ENCODE results near the gene SDK1.

DNA sequence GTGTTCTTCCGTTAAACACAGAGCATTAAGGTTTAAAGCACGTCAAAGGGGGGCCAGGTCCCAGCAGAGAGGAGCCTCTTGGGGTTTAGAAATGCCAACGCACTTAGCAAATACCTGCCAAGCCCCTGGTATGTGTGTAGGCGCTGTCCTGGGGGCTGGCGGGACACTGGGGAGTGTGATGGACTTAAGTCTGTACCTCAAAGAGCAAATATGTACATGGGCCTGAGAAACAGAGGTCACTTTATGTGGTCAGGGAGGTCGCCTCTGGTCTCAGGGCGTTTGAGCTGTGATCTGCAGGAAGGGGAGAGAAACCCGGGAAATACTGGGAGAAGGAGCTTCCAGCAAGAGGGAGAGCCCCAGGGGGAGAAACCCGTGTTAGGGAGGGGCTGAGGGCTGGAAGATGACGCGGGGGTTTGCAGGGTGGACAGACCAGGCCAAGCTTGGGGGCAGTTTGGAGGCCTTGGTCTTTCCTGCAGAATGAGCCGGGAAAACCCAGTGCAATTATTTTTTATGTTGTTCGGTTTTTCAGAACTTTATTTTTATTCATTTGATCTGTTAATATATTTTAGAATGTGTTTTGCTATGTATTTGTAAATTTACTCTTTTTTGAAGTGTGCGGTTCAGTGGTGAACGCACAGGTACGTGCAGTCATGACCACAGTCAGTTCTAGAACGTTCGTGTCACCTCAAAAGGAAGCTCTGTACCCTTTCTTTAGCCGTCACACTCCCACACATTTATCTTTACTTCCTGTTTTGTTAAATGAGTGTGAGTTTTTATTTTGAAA is 939.7 kb downstream of the SDK1 start:
- TF ChIP-seq MXD4 (CRISPR knock-in tag; IDR thresholded peaks at IDR 0.05; ENCODE audit: borderline replicate concordance), result no peak
- no peak for TF ChIP-seq CTCF (IDR thresholded peaks at IDR 0.05)
- TF ChIP-seq ATF2 (CRISPR knock-in tag; IDR thresholded peaks at IDR 0.05; ENCODE audit: borderline replicate concordance, low read depth), result no peak
- TF ChIP-seq FOXP4 (CRISPR knock-in tag; IDR thresholded peaks at IDR 0.05), result no peak
- TF ChIP-seq FOXJ3 (CRISPR knock-in tag; IDR thresholded peaks at IDR 0.05; ENCODE audit: borderline replicate concordance), result no peak
- TF ChIP-seq ATF3 (CRISPR knock-in tag; conservative IDR thresholded peaks at IDR 0.05), result no peak
- no peak for TF ChIP-seq ZNF121 (CRISPR knock-in tag; IDR thresholded peaks at IDR 0.05)
- TF ChIP-seq, protein P1, sequence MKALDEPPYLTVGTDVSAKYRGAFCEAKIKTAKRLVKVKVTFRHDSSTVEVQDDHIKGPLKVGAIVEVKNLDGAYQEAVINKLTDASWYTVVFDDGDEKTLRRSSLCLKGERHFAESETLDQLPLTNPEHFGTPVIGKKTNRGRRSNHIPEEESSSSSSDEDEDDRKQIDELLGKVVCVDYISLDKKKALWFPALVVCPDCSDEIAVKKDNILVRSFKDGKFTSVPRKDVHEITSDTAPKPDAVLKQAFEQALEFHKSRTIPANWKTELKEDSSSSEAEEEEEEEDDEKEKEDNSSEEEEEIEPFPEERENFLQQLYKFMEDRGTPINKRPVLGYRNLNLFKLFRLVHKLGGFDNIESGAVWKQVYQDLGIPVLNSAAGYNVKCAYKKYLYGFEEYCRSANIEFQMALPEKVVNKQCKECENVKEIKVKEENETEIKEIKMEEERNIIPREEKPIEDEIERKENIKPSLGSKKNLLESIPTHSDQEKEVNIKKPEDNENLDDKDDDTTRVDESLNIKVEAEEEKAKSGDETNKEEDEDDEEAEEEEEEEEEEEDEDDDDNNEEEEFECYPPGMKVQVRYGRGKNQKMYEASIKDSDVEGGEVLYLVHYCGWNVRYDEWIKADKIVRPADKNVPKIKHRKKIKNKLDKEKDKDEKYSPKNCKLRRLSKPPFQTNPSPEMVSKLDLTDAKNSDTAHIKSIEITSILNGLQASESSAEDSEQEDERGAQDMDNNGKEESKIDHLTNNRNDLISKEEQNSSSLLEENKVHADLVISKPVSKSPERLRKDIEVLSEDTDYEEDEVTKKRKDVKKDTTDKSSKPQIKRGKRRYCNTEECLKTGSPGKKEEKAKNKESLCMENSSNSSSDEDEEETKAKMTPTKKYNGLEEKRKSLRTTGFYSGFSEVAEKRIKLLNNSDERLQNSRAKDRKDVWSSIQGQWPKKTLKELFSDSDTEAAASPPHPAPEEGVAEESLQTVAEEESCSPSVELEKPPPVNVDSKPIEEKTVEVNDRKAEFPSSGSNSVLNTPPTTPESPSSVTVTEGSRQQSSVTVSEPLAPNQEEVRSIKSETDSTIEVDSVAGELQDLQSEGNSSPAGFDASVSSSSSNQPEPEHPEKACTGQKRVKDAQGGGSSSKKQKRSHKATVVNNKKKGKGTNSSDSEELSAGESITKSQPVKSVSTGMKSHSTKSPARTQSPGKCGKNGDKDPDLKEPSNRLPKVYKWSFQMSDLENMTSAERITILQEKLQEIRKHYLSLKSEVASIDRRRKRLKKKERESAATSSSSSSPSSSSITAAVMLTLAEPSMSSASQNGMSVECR (CRISPR knock-in tag; IDR thresholded peaks at IDR 0.05; ENCODE audit: borderline replicate concordance), result no peak
- TF ChIP-seq, protein P2, sequence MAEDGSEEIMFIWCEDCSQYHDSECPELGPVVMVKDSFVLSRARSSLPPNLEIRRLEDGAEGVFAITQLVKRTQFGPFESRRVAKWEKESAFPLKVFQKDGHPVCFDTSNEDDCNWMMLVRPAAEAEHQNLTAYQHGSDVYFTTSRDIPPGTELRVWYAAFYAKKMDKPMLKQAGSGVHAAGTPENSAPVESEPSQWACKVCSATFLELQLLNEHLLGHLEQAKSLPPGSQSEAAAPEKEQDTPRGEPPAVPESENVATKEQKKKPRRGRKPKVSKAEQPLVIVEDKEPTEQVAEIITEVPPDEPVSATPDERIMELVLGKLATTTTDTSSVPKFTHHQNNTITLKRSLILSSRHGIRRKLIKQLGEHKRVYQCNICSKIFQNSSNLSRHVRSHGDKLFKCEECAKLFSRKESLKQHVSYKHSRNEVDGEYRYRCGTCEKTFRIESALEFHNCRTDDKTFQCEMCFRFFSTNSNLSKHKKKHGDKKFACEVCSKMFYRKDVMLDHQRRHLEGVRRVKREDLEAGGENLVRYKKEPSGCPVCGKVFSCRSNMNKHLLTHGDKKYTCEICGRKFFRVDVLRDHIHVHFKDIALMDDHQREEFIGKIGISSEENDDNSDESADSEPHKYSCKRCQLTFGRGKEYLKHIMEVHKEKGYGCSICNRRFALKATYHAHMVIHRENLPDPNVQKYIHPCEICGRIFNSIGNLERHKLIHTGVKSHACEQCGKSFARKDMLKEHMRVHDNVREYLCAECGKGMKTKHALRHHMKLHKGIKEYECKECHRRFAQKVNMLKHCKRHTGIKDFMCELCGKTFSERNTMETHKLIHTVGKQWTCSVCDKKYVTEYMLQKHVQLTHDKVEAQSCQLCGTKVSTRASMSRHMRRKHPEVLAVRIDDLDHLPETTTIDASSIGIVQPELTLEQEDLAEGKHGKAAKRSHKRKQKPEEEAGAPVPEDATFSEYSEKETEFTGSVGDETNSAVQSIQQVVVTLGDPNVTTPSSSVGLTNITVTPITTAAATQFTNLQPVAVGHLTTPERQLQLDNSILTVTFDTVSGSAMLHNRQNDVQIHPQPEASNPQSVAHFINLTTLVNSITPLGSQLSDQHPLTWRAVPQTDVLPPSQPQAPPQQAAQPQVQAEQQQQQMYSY (CRISPR knock-in tag; IDR thresholded peaks at IDR 0.05), result no peak
- no peak for TF ChIP-seq JUN (CRISPR knock-in tag; IDR thresholded peaks at IDR 0.05)
- TF ChIP-seq SMAD3 (CRISPR knock-in tag; IDR thresholded peaks at IDR 0.05; ENCODE audit: borderline replicate concordance), result no peak
- TF ChIP-seq ZNF423 (CRISPR knock-in tag; IDR thresholded peaks at IDR 0.05), result no peak
- TF ChIP-seq, protein P3, sequence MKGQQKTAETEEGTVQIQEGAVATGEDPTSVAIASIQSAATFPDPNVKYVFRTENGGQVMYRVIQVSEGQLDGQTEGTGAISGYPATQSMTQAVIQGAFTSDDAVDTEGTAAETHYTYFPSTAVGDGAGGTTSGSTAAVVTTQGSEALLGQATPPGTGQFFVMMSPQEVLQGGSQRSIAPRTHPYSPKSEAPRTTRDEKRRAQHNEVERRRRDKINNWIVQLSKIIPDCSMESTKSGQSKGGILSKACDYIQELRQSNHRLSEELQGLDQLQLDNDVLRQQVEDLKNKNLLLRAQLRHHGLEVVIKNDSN (CRISPR knock-in tag; IDR thresholded peaks at IDR 0.05), result no peak

Measured in WTC11 (cell line).